CD4-positive, alpha-beta T cell (primary cell): ENCODE data around the gene MAB21L2. TPM values are rescaled to one million over a fixed set of nuclear protein-coding genes. Genes with fewer than 3 reads are reported as not detected.

Experiments used
- ATAC-seq: fragments of 200-7000 bp; cut with Tn5 transposase; one replicate; pipeline ENCODE4 v1.10.0; 2022; ENCODE audit warnings: mild to moderate bottlenecking; ENCODE audit not compliant: poor library complexity
- CTCF ChIA-PET: fragments of 350-600 bp; sonication (Branson Sonifier 250); formaldehyde crosslinking; loops from one replicate; lab custom pipeline; 2021; ENCODE audit warnings: antibody characterized with exemption, inconsistent platforms; lab: Charles Lee
- POLR2A ChIA-PET: fragments of 350-600 bp; sonication (Branson Sonifier 250); formaldehyde crosslinking; loops from one replicate; lab custom pipeline; 2021; ENCODE audit warnings: antibody characterized with exemption, inconsistent platforms; lab: Charles Lee
- DNase-seq, 14 experiments: peaks; one replicate each; pipeline ENCODE4 v3.0.0-alpha.2; 2013 to 2020; ENCODE audit warnings: mixed read lengths in 2 of 14
- H3K27ac ChIP-seq, 2 donors: one replicate each; pipeline versions ENCODE4 v1.5.1 to v1.7.0; 2013; ENCODE audit warnings: low read length in 2 of 2, low read depth in 1 of 2, mild to moderate bottlenecking in 1 of 2
- H3K27me3 ChIP-seq, 2 experiments: 1 replicate in 1 of 2; 2 replicates in 1 of 2; pipeline versions ENCODE4 v1.6.1 to v1.7.0; 2013; ENCODE audit warnings: low read length in 2 of 2, control low read depth in 1 of 2, mild to moderate bottlenecking in 1 of 2, moderate library complexity in 1 of 2; ENCODE audit not compliant: insufficient read depth in 2 of 2, control insufficient read depth in 1 of 2
- H3K36me3 ChIP-seq: one replicate; pipeline ENCODE4 v1.6.1; 2013; ENCODE audit warnings: low read length, control low read depth; ENCODE audit not compliant: insufficient read depth
- H3K4me1 ChIP-seq: one replicate; pipeline ENCODE4 v1.6.1; 2013; ENCODE audit warnings: low read length, control low read depth; ENCODE audit not compliant: insufficient read depth
- H3K4me3 ChIP-seq: one replicate; pipeline ENCODE4 v1.5.1; 2013; ENCODE audit warnings: mild to moderate bottlenecking, low read length, moderate library complexity
- H3K9me3 ChIP-seq, 2 experiments: 1 replicate in 1 of 2; 2 replicates in 1 of 2; pipeline versions ENCODE4 v1.6.1 to v1.7.0; 2013; ENCODE audit warnings: low read length in 2 of 2, mild to moderate bottlenecking in 2 of 2, control low read depth in 1 of 2, moderate library complexity in 1 of 2; ENCODE audit not compliant: control insufficient read depth in 1 of 2, insufficient read depth in 1 of 2
- H3K27ac Mint-ChIP-seq: one replicate; pipeline ENCODE4 v1.8.0; 2020; ENCODE audit warnings: mixed read lengths
- H3K27me3 Mint-ChIP-seq: one replicate; pipeline ENCODE4 v1.8.0; 2021; ENCODE audit warnings: mixed read lengths
- H3K36me3 Mint-ChIP-seq: one replicate; pipeline ENCODE4 v1.8.0; 2021; ENCODE audit warnings: low read depth, mixed read lengths
- H3K4me1 Mint-ChIP-seq: one replicate; pipeline ENCODE4 v1.8.0; 2021; ENCODE audit warnings: low read depth, mixed read lengths
- H3K4me3 Mint-ChIP-seq: one replicate; pipeline ENCODE4 v1.8.0; 2020; ENCODE audit warnings: mild to moderate bottlenecking, mixed read lengths
- H3K9me3 Mint-ChIP-seq: one replicate; pipeline ENCODE4 v1.8.0; 2020; ENCODE audit warnings: mixed read lengths
- intact Hi-C, 2 experiments: fragments of 100-400 bp; cut with DNase I in 1 of 2; cut with micrococcal nuclease in 1 of 2; formaldehyde crosslinking; loops; one replicate each; pipeline versions ENCODE4 v1.15.1 to v1.9.0; 2023 to 2025; cut with DNase I, micrococcal nuclease
- total RNA-seq, 174 experiments: library from RNA in 2 of 174; stranded (reverse) in 2 of 174; gene quantifications; one replicate each; pipeline ENCODE4 v1.2.3 and lab custom pipeline; 2021 to 2026
- TF ChIP-seq, protein P1 (sequence below): fragments of 200-600 bp; IDR thresholded peaks from one replicate; pipeline ENCODE4 v1.8.0; 2022; ENCODE audit warnings: antibody characterized with exemption, mild to moderate bottlenecking

The MAB21L2 gene
- total RNA-seq, 2 experiments from 2014 or later, result not detected

DNA sequence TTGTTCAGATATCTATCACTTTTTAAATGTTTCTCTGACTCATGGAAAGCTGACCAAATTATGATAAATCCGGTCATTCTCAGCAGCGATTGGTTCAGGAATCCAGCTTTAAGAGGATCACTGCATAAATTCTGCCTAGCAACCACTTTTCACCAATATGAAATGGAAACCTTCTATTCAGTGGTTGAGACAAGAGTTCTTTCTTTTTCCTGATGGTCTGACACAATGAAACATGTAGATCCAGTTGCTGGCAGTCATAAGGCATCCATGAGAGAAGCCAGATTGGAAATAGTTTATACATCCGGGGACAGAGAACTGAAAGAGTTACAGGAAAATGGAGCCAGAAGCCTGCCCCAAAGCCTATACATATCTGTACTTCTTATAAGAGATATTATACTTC, 27.2 kb downstream of the MAB21L2 start:
- Histone ChIP-seq H3K4me1 (no peaks in the 10 kb centered on the region), H3K36me3 (peaks cover 4% of the 10 kb centered on the region), H3K9me3 (no peaks in the 10 kb centered on the region), H3K27ac (no peak overlapping the region), H3K27me3 (no peaks in the 10 kb centered on the region), H3K4me3 (no peak overlapping the region)
- POLR2A ChIA-PET, result no interaction called here
- no peaks in the 10 kb centered on the region for H3K27me3 Mint-ChIP-seq
- DNase-seq, result no peak
- H3K27ac Mint-ChIP-seq, result no peak overlapping the region
- intact Hi-C loops, result no loop called here
- H3K4me3 Mint-ChIP-seq, result no peak overlapping the region
- H3K9me3 Mint-ChIP-seq, result no peaks in the 10 kb centered on the region
- CTCF ChIA-PET, result no interaction called here
- no peaks in the 10 kb centered on the region for H3K4me1 Mint-ChIP-seq
- TF ChIP-seq, protein P1, sequence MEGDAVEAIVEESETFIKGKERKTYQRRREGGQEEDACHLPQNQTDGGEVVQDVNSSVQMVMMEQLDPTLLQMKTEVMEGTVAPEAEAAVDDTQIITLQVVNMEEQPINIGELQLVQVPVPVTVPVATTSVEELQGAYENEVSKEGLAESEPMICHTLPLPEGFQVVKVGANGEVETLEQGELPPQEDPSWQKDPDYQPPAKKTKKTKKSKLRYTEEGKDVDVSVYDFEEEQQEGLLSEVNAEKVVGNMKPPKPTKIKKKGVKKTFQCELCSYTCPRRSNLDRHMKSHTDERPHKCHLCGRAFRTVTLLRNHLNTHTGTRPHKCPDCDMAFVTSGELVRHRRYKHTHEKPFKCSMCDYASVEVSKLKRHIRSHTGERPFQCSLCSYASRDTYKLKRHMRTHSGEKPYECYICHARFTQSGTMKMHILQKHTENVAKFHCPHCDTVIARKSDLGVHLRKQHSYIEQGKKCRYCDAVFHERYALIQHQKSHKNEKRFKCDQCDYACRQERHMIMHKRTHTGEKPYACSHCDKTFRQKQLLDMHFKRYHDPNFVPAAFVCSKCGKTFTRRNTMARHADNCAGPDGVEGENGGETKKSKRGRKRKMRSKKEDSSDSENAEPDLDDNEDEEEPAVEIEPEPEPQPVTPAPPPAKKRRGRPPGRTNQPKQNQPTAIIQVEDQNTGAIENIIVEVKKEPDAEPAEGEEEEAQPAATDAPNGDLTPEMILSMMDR, result no peak
- ATAC-seq, result no peak
- peaks cover 11% of the 10 kb centered on the region for H3K36me3 Mint-ChIP-seq

DNA sequence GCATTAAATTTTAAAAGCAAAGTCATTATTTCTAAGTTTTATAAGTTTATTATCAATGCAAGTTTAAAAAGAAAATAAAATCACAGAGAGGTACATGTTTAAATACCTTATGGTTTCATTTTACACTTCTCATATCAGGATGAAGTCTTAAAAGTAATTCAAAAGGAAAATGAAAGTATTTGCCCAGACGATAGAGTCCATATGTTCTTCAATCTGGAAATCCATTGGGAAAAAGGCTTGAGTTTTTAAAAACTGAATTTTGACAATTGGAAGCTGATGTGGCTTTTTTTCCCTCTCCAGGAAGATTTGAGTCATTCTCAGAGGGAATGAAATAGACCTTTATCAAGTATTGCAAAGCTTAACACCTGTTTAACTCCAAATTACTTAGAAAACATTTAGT, 37.1 kb downstream of the MAB21L2 start:
- Mint-ChIP-seq H3K9me3 (peaks cover 6% of the 10 kb centered on the region), H3K4me3 (no peak overlapping the region), H3K27ac (no peak overlapping the region), H3K36me3 (peaks cover 27% of the 10 kb centered on the region), H3K27me3 (no peaks in the 10 kb centered on the region), H3K4me1 (no peaks in the 10 kb centered on the region)
- CTCF ChIA-PET, result no interaction called here
- no peaks in the 10 kb centered on the region for H3K27me3 ChIP-seq
- ATAC-seq (no peak), DNase-seq (no peak)
- no peak overlapping the region for H3K27ac ChIP-seq
- TF ChIP-seq, protein P1, result no peak
- POLR2A ChIA-PET, result no interaction called here
- no peak overlapping the region for H3K4me3 ChIP-seq
- no peaks in the 10 kb centered on the region for H3K9me3 ChIP-seq
- peaks cover under 1% of the 10 kb centered on the region for H3K36me3 ChIP-seq
- H3K4me1 ChIP-seq, result no peaks in the 10 kb centered on the region
- intact Hi-C loops, result no loop called here

DNA sequence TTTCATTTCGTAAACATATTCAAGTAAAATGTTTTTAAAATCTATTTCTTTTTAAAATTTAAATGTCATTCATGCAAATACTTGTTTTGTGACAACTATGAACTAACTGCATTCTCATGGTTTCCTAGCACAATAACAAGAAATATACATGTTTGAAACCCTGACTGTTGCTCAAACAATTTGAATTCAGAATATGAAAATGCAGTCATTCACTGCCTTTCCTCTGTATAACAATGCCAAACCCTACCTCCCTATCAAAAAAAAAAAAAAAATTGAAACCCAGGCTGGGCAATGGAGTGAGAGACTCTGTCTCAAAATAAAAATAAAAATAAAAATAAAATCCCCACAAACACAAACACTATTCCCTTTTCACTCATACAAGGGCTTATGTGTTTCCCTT, 42.1 kb downstream of the MAB21L2 start:
- peaks cover 6% of the 10 kb centered on the region for H3K9me3 Mint-ChIP-seq
- H3K27me3 ChIP-seq, result no peaks in the 10 kb centered on the region
- CTCF ChIA-PET, result no interaction called here
- H3K36me3 Mint-ChIP-seq, result peaks cover 18% of the 10 kb centered on the region
- no peak for DNase-seq
- intact Hi-C loops, result no loop called here
- H3K4me3 Mint-ChIP-seq, result no peak overlapping the region
- H3K9me3 ChIP-seq, result no peaks in the 10 kb centered on the region
- H3K27me3 Mint-ChIP-seq, result no peaks in the 10 kb centered on the region
- H3K4me3 ChIP-seq, result no peak overlapping the region
- no peak overlapping the region for H3K27ac ChIP-seq
- H3K4me1 ChIP-seq, result no peaks in the 10 kb centered on the region
- no peaks in the 10 kb centered on the region for H3K36me3 ChIP-seq
- TF ChIP-seq, protein P1, result no peak
- H3K27ac Mint-ChIP-seq, result no peak overlapping the region
- ATAC-seq, result no peak
- POLR2A ChIA-PET, result no interaction called here
- no peaks in the 10 kb centered on the region for H3K4me1 Mint-ChIP-seq
